AG04450 (cell line): ENCODE measurements around the gene ROCK2. TPM values are rescaled to one million over a fixed set of nuclear protein-coding genes. Genes with fewer than 3 reads are reported as not detected.
A peak's percentile ranks its signal among the peaks of the same experiment; 100 is the strongest.
"Not testable (repeated sequence)": the region's sequence is repeated elsewhere in the genome, so short reads cannot be mapped to it uniquely, and the experiment has no call there.

Experiments used
- CTCF ChIA-PET: fragments of 300-600, 350-600 bp; formaldehyde crosslinking; extraction: SDS; loops from one replicate; lab custom pipeline; 2022; ENCODE audit warnings: antibody characterized with exemption, inconsistent platforms; lab: Charles Lee
- POLR2A ChIA-PET: fragments of 350-600 bp; formaldehyde crosslinking; extraction: SDS; loops from one replicate; lab custom pipeline; 2021; ENCODE audit warnings: antibody characterized with exemption, inconsistent platforms; lab: Yijun Ruan, JAX
- DNase-seq: peaks from one replicate; pipeline ENCODE4 v3.0.0-alpha.2; 2011; ENCODE audit warnings: low read depth, low spot score
- H3K27ac ChIP-seq: one replicate; pipeline ENCODE4 v1.5.1; 2012; ENCODE audit warnings: low read depth, low read length, control low read depth
- H3K27me3 ChIP-seq: one replicate; pipeline ENCODE4 v1.6.0; 2012; ENCODE audit warnings: low read length; ENCODE audit not compliant: control insufficient read depth, insufficient read depth
- H3K4me3 ChIP-seq: 2 replicates; pipeline ENCODE4 v1.5.1; 2011; ENCODE audit warnings: mild to moderate bottlenecking, low read depth, low read length, control low read depth
- H3K9me3 ChIP-seq: 2 replicates; pipeline ENCODE4 v1.5.1; 2012; ENCODE audit warnings: low read length; ENCODE audit not compliant: control insufficient read depth, insufficient read depth
- polyA plus RNA-seq: library from polyadenylated mRNA; depleted of rRNA; stranded (reverse); fragments of >200 nt; gene quantifications from 2 replicates; pipeline ENCODE4 v1.2.3, GENCODE V29; 2011
- TF ChIP-seq, protein P1 (sequence below): IDR thresholded peaks from 2 replicates; pipeline ENCODE4 v1.5.1; 2011; ENCODE audit warnings: low read depth, low read length, control low read depth, inconsistent platforms

The ROCK2 gene
- polyA plus RNA-seq, 1 experiment = 28.2 TPM

DNA sequence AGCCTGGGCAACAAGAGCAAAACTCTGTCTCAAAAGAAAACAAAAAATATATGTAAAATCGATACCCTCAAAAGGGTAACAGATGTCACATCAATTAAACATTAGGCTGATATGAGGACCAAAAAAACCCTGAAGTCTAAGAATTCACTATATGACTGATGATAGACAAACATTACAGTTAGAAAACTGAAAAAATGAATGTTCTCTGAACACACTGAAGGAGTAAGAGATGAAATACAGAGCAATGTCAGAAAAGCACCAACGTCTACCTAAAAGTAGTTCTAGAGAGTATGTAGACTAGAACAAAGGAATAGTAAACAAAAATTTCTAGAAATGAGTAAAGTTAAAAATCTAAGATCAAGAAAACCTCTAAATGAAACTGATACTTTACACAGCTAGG, 107.3 kb downstream of the ROCK2 start:
- ChIA-PET CTCF (interaction anchor here (0.9 to 4.3 kb wide), 3 partner anchors 105 to 210 kb away, joined by 3 to 62 read pairs (median 3); no protein-coding TSS in a partner anchor), POLR2A (no interaction called here)
- Histone ChIP-seq H3K27ac (no peak overlapping the region), H3K27me3 (no peaks in the 10 kb centered on the region), H3K9me3 (no peaks in the 10 kb centered on the region), H3K4me3 (no peak overlapping the region)
- TF ChIP-seq, protein P1, sequence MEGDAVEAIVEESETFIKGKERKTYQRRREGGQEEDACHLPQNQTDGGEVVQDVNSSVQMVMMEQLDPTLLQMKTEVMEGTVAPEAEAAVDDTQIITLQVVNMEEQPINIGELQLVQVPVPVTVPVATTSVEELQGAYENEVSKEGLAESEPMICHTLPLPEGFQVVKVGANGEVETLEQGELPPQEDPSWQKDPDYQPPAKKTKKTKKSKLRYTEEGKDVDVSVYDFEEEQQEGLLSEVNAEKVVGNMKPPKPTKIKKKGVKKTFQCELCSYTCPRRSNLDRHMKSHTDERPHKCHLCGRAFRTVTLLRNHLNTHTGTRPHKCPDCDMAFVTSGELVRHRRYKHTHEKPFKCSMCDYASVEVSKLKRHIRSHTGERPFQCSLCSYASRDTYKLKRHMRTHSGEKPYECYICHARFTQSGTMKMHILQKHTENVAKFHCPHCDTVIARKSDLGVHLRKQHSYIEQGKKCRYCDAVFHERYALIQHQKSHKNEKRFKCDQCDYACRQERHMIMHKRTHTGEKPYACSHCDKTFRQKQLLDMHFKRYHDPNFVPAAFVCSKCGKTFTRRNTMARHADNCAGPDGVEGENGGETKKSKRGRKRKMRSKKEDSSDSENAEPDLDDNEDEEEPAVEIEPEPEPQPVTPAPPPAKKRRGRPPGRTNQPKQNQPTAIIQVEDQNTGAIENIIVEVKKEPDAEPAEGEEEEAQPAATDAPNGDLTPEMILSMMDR = no peak
- DNase-seq = no peak

DNA sequence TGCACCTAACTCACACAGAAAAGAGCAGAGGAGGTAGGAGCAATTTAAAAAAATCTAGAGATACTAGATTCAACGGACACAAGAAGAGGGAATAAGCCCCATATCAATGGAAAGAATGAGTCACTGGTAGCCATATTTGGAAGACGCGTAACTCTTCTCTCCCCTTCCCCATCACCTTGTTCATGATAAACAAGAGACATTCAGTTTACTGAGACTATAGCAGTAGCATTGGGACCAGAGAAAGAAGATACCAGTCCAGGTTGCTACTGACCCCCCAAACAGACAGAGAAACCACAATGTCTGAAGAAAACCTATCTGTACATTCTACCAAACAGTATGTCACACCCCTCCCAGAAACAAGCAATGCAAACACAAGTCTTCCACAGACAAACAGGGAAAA, 108.1 kb downstream of the ROCK2 start:
- ChIA-PET POLR2A (no interaction called here), CTCF (interaction anchor here (2.0 to 4.3 kb wide), 5 partner anchors 103 to 348 kb away, joined by 8 to 62 read pairs (median 16); a partner anchor contains a TSS)
- no peak overlapping the region for H3K4me3 ChIP-seq
- TF ChIP-seq, protein P1 = no peak
- no peak overlapping the region for H3K27ac ChIP-seq
- no peaks in the 10 kb centered on the region for H3K9me3 ChIP-seq
- H3K27me3 ChIP-seq = no peaks in the 10 kb centered on the region
- DNase-seq = no peak

DNA sequence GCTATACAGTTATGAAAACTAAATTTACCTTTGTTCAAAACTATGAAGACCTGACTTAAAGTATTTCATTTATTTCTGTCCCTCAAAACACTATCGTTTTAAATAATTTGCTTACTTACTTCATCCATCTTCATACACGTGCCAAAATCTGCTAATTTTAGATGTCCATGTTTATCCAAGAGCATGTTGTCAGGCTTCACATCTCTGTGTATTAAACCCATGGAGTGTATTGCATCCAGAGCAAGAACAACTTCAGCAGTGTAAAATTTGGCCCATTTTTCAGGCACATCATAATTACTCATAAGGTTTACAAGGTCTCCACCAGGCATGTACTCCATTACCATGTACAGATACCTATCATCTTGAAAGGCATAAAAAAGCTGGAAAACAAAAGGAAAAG, 108.9 kb downstream of the ROCK2 start:
- Histone ChIP-seq H3K9me3 (no peaks in the 10 kb centered on the region), H3K27ac (no peak overlapping the region), H3K4me3 (no peak overlapping the region), H3K27me3 (no peaks in the 10 kb centered on the region)
- no peak for DNase-seq
- POLR2A ChIA-PET = no interaction called here
- TF ChIP-seq, protein P1 = no peak
- CTCF ChIA-PET = interaction anchor here (0.5 to 4.3 kb wide), 13 partner anchors 14 to 348 kb away, joined by 3 to 62 read pairs (median 4); a partner anchor contains a TSS

DNA sequence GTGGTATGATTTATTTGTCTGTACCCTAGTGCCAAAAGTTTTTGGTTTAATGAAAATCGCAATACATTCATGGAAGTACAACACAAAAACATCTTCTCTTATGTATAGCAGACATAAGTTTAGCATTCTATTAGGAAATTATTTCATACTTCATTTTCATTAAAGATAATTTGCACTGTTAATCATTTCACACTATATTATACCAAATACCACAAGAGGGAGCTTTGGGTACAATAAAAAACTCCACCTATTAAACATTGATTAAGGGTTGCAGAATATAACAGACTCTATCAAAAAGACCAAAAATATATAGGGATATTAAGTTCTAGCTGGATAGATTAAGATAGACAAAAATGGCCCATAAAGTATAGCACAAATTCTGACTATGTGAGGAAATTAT, 110.1 kb downstream of the ROCK2 start:
- DNase-seq = no peak
- ChIA-PET CTCF (interaction anchor here (0.6 to 4.3 kb wide), 25 partner anchors 9 to 350 kb away, joined by 3 to 62 read pairs (median 3); a partner anchor contains a TSS), POLR2A (interaction anchor here (0.6 kb wide), 1 partner anchor 100 kb away, joined by 11 read pairs; no protein-coding TSS in a partner anchor)
- H3K27ac ChIP-seq = no peak overlapping the region
- H3K27me3 ChIP-seq = no peaks in the 10 kb centered on the region
- H3K9me3 ChIP-seq = no peaks in the 10 kb centered on the region
- TF ChIP-seq, protein P1 = peak; percentile 51
- H3K4me3 ChIP-seq = no peak overlapping the region

DNA sequence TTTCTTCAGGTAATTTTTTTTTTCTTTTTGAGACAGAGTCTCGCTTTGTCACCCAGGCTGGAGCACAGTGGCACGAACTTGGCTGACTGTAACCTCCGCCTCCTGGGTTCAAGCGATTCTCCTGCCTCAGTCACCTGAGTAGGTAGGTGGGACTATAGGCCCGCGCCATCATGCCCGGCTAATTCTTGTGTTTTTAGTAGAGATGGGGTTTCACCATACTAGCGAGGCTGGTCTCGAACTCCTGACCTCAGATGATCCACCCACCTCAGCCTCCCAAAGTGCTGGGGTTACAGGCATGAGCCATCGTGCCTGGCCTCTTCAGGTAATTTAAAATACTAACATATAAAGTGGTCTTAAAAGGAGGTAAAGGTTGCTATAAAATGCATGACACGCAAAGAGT, 113.2 kb downstream of the ROCK2 start:
- H3K27ac ChIP-seq, H3K9me3 ChIP-seq, H3K4me3 ChIP-seq, DNase-seq, POLR2A ChIA-PET, H3K27me3 ChIP-seq: not testable (repeated sequence)
- CTCF ChIA-PET = interaction anchor here (1.0 kb wide), 1 partner anchor 181 kb away, joined by 5 read pairs; no protein-coding TSS in a partner anchor
